SU-DHL-6 (cell line): ENCODE results near the gene NFKBIE.

Experiments used
- H2AFZ ChIP-seq: fragments of 200-600 bp; sonication (generic); 2 replicates; pipeline ENCODE4 v1.6.1; 2014; ENCODE audit warnings: low read depth, mild to moderate bottlenecking, moderate library complexity, mixed read lengths, antibody characterized with exemption, low read length; ENCODE audit not compliant: severe bottlenecking
- H3F3A ChIP-seq: fragments of 200-600 bp; shearing (Covaris generic); 2 replicates; pipeline ENCODE4 v1.6.0; 2016; ENCODE audit warnings: antibody characterized with exemption, mild to moderate bottlenecking; ENCODE audit not compliant: insufficient read depth
- H3K27ac ChIP-seq: fragments of 200-600 bp; sonication (generic); 2 replicates; pipeline ENCODE4 v1.5.1; 2016; ENCODE audit warnings: low read depth, mild to moderate bottlenecking, low read length, moderate library complexity, mixed read lengths
- H3K27me3 ChIP-seq: fragments of 200-600 bp; sonication (generic), shearing (Covaris generic); 2 replicates; pipeline ENCODE4 v1.6.0; 2014; ENCODE audit warnings: mild to moderate bottlenecking, low read length
- H3K36me3 ChIP-seq: fragments of 200-600 bp; sonication (generic); 2 replicates; pipeline ENCODE4 v1.6.1; 2014; ENCODE audit warnings: mild to moderate bottlenecking, low read length, mixed read lengths
- H3K4me2 ChIP-seq: fragments of 300-600, 200-600 bp; shearing (Covaris generic), sonication (generic); 2 replicates; pipeline ENCODE4 v1.6.0; 2014; ENCODE audit warnings: low read length, low read depth, mild to moderate bottlenecking; ENCODE audit not compliant: poor library complexity, severe bottlenecking
- H3K4me3 ChIP-seq: fragments of 200-600 bp; sonication (generic); 2 replicates; pipeline ENCODE4 v1.5.1; 2014; ENCODE audit warnings: antibody characterized with exemption, low read length, mild to moderate bottlenecking, mixed read lengths; ENCODE audit not compliant: insufficient read depth, poor library complexity, severe bottlenecking
- H3K79me2 ChIP-seq: fragments of 200-600 bp; sonication (generic); 2 replicates; pipeline ENCODE4 v1.6.1; 2014; ENCODE audit warnings: mild to moderate bottlenecking, low read length, moderate library complexity; ENCODE audit not compliant: insufficient read depth
- H3K9ac ChIP-seq: fragments of 200-600 bp; sonication (generic); 2 replicates; pipeline ENCODE4 v1.7.0; 2014; ENCODE audit warnings: mild to moderate bottlenecking, low read length
- H3K9me2 ChIP-seq: fragments of 200-600 bp; sonication (generic); replicated peaks from 2 replicates; pipeline ENCODE4 v1.6.1; 2014; ENCODE audit warnings: low read length; ENCODE audit not compliant: insufficient read depth
- H3K9me3 ChIP-seq: fragments of 200-600 bp; sonication (generic); 2 replicates; pipeline ENCODE4 v1.6.1; 2014; ENCODE audit warnings: low read length, mixed read lengths; ENCODE audit not compliant: insufficient read depth
- H4K20me1 ChIP-seq: fragments of 200-600 bp; sonication (generic); 2 replicates; pipeline ENCODE4 v1.6.1; 2014; ENCODE audit warnings: low read depth, mild to moderate bottlenecking, antibody characterized with exemption, low read length, moderate library complexity, mixed read lengths
- CTCF ChIP-seq: fragments of 200-600 bp; sonication (generic); IDR thresholded peaks from one replicate; pipeline ENCODE4 v1.5.1; 2017; ENCODE audit warnings: antibody characterized with exemption, mild to moderate bottlenecking, low read length, moderate library complexity; ENCODE audit not compliant: insufficient read depth, poor library complexity, severe bottlenecking
- EZH2phosphoT487 ChIP-seq: fragments of 200-600 bp; sonication (generic), shearing (Covaris generic); conservative IDR thresholded peaks from 2 replicates; pipeline ENCODE4 v1.6.1; 2018; ENCODE audit warnings: mild to moderate bottlenecking, antibody characterized with exemption, low read length, moderate library complexity, mixed read lengths

Gene NFKBIE

GRCh38 chr6:44272999-44273566 lies 7.7 kb upstream of the NFKBIE start:
- TF ChIP-seq CTCF (no peak), EZH2phosphoT487 (no peak)
- H3K27ac ChIP-seq: no peak overlapping the region
- no peaks in the 10 kb centered on the region for H3K9me2 ChIP-seq
- H3K9ac ChIP-seq: no peak overlapping the region
- no peaks in the 10 kb centered on the region for H4K20me1 ChIP-seq
- no peaks in the 10 kb centered on the region for H3K36me3 ChIP-seq
- no peak overlapping the region for H3K4me2 ChIP-seq
- no peaks in the 10 kb centered on the region for H3K9me3 ChIP-seq
- H3K4me3 ChIP-seq: no peak overlapping the region
- H3F3A ChIP-seq: peaks cover 10% of the 10 kb centered on the region; the same call in 1 of the 2 replicates
- no peaks in the 10 kb centered on the region for H3K27me3 ChIP-seq
- H2AFZ ChIP-seq: no peak overlapping the region
- no peaks in the 10 kb centered on the region for H3K79me2 ChIP-seq

- Histone ChIP-seq H3K27me3 (no peaks in the 10 kb centered on the region), H3K9ac (no peak overlapping the region), H3K9me2 (no peaks in the 10 kb centered on the region), H3K4me2 (no peak overlapping the region), H3F3A (peaks cover 10% of the 10 kb centered on the region; the same call in 1 of the 2 replicates), H3K9me3 (no peaks in the 10 kb centered on the region), H3K79me2 (no peaks in the 10 kb centered on the region), H3K27ac (no peak overlapping the region), H3K36me3 (no peaks in the 10 kb centered on the region), H2AFZ (no peak overlapping the region), H4K20me1 (no peaks in the 10 kb centered on the region), H3K4me3 (no peak overlapping the region)
- TF ChIP-seq CTCF (no peak), EZH2phosphoT487 (no peak)
These were observed 7.2 kb upstream of the NFKBIE start for GRCh38 chr6:44272529-44272928.

- Histone ChIP-seq H3K9me2 (no peaks in the 10 kb centered on the region), H4K20me1 (no peaks in the 10 kb centered on the region), H3K79me2 (no peaks in the 10 kb centered on the region), H2AFZ (no peak overlapping the region), H3K9ac (no peak overlapping the region), H3K4me3 (no peak overlapping the region), H3K36me3 (no peaks in the 10 kb centered on the region), H3K27ac (no peak overlapping the region), H3K4me2 (no peak overlapping the region), H3K27me3 (no peaks in the 10 kb centered on the region), H3F3A (peaks cover 10% of the 10 kb centered on the region; the same call in 1 of the 2 replicates), H3K9me3 (no peaks in the 10 kb centered on the region)
- TF ChIP-seq EZH2phosphoT487 (no peak), CTCF (no peak)
These were observed 6.6 kb upstream of the NFKBIE start for GRCh38 chr6:44271914-44272313.
